GM18909 (cell line): ENCODE results near the gene CD52.

Source experiments
- ATAC-seq: cut with Tn5 transposase; IDR thresholded peaks from one replicate; pipeline ENCODE4 v1.9.1; 2021; ENCODE audit warnings: mild to moderate bottlenecking; ENCODE audit not compliant: unreplicated experiment, poor library complexity

The CD52 gene, protein sequence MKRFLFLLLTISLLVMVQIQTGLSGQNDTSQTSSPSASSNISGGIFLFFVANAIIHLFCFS

GRCh38 chr1:26317612-26318337, at the start of gene CD52:
Gene CD52, plus strand, starts transcription at chr1:26317958. Its CDS starts 60 bp downstream, at chr1:26318018.
- ATAC-seq: no peak

GRCh38 chr1:26268290-26269197, 49.2 kb upstream of the CD52 start:
- no peak for ATAC-seq

DNA sequence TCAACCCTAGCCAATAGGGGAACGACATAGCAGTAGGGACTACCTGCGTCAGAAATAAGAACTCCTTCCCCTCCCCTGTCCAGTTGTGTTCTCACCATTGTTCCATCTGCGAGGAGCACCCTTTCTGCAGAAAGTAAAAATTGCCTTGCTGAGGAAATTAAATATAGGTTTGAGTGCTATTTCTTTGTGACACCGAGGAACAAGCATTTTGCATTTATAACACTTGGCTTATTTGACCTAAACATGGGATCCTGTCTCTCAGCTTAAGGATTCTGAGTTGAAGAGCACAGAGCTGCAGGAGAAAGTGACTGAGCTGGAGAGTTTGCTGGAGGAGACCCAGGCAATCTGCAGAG, 48.6 kb upstream of the CD52 start:
- no peak for ATAC-seq

GRCh38 chr1:26274801-26275425, 42.8 kb upstream of the CD52 start:
- ATAC-seq: no peak

GRCh38 chr1:26275580-26276431, 42.0 kb upstream of the CD52 start:
- no peak for ATAC-seq

DNA sequence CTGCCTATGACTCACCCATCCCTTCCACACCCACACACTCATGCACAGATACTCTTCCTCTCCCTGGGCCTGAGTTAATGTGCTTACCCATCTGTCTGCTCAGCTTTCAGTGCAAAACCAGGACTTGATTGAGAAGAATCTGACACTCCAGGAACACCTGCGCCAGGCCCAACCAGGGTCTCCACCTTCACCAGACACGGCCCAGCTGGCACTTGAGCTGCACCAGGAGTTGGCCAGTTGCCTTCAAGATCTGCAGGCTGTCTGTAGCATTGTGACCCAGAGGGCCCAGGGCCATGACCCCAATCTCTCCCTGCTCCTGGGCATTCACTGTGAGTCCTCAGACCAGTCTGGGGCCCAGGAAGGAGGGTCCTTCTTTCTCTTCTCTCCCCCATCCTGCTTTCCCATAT, 41.3 kb upstream of the CD52 start:
- no peak for ATAC-seq

- ATAC-seq: no peak
These were observed 40.5 kb upstream of the CD52 start for GRCh38 chr1:26277261-26277661.

DNA sequence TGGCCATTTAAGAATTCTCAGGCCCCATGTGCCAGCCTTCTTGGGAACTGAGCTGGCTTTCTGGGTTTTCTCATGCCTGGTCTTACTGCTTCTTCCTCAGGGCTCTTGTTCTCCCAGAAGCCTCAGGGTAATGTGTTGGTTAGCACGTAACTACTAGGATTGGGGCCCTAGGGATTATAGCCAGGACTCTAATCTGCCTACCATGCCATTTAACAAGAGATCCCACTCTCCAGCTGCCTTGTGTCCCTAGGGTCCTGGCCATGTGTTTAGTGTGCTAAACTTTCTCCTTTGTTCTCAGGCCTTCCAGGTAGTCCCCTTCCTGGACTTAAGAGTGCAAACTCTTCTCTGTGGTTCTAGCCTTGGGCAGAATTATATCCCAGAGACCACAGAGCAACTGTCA, 40.0 kb upstream of the CD52 start:
- ATAC-seq: no peak

DNA sequence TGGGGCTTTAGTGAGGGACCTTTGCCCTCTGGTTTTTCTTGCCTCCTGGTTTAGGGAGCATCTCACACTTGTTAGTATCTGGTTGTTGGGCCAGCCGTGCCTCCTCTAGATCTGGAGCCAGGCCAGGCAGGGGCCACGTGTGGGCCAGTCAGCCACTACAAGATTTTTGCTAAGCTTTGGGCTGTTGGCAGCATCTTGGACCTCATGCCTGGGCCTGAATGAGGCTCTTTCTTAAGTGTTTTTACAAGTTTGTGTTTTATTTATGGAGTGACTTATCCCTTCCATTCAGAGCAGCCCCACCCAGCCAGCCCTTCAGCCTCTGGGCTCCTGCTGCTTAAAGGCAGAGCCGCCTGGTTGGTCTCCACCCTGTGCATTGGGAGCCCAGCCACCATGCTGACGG, 39.5 kb upstream of the CD52 start:
- no peak for ATAC-seq

DNA sequence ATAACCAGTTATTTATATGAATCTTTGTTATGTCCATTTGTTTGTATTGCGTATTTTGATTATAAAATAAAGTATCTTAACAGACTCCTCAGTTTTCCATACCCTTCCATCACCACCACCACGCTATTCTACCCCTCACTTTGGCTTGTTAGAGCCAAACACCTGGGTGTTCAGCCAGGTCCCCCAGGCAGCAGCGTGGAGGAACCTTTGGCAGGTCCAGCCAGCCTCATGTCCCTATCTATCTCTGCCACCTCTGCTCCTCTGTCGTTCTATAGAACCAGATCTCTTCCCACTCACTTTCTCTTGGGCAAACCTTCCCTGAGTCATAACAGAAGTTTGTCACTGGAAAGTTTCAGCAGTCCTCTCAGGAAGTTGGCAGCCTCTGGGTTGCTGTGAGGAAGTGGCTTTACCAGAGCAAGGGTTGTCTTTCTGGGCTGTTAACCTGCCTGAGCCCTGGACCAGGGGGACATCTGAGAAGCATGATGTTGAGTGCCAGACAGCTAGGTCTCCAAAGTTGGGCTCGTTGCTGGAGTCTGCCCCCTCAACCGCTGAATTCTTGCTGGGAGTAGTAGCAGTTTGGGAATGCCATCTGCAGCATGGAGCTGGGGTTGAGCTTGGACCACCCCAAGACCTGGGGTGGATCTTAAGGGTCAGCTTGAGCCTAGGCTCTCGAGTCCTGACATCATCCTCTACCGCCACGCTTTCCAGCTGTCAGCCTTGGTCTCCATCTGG, 38.9 kb upstream of the CD52 start:
- ATAC-seq: no peak

DNA sequence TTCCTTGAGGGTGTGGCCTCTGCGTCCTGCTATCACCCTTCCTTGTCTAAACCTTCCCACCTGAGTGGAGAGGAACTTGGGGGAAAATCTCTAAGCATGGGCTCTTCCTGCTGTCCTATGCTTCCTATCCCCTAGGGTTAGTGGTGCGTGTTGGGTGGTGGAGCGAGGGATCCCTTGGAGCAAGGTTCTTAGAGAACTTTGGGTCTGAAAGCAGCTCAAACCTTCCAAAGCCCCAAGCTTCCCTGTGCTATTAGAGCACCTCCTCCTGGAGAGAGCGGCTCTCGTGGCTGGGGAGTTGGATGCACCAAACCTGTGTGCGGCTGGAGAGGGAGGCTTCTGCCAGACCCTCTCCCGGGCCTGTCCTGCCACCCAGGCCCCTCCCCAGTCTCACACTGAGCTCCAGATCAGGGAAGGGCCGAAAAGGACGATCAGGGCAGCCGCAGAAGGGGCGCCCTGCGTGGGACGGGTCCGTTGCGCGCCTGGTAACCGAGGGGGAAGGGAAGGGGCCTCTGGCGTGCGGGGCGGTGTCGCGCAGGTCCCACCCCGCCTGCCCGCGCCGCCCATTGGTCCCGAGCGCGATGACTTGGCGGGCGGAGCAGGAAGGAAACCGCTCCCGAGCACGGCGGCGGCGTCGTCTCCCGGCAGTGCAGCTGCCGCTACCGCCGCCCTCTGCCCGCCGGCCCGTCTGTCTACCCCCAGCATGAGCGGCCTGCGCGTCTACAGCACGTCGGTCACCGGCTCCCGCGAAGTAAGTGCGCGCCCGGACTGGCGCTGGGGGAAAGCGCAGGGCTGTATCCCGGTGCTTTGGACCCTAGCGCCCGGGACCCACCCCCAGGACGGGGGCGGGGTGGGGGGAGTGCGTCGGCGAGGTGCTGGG, 38.1 kb upstream of the CD52 start, which contains the start of gene SH3BGRL3:
Gene SH3BGRL3 (plus strand): TSS at position 631 of the 877 bp plus-strand sequence. CDS start 70 bp downstream, at position 701.
- ATAC-seq: peak; percentile 67

DNA sequence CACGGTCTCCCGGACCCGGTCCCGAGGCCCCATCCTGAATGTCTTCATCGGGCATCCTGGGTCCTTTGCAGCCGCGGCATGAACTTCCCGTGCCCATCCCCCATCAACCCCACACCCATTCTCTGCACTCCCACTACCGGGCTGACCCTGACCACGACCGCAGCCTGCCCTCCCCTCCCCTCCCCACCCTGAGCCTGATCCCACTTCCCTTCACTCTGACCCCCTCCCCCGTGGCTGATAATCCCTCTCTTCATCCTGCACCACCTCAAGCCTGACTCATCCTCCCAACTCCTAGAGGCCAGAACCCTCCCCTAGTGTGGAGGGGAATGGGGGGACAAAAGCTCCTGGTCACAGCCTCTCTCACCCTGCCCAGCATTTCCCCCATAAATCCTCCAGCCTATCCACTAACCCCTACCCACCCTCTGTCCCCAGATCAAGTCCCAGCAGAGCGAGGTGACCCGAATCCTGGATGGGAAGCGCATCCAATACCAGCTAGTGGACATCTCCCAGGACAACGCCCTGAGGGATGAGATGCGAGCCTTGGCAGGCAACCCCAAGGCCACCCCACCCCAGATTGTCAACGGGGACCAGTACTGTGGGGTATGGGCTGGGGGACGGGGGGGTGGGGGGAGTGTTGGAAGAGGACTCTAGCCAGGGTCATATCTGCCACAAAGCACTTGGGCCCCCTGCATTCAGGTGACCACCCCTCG, 37.3 kb upstream of the CD52 start:
- ATAC-seq: no peak

GRCh38 chr1:26281091-26281958, 36.4 kb upstream of the CD52 start:
- no peak for ATAC-seq

DNA sequence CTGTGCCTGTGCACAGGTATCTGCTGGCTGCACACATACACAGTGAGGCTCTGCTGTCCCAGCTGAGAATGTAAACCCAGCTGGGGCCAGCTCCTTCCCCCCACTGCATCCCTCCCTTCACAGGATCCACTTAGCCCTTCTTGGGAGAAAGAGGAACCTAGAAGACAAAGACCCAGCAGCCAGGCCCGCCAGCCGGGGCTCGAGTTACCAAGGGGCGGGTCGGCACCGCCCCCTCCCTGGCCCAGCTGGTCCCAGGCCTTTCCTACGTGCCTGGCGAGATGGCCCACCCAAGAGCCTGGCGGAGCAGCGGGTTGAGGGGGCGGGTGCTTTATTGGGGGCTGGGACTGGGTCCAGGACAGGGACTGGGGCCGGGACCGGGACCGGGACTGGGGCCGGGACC, 35.8 kb upstream of the CD52 start:
- no peak for ATAC-seq

- ATAC-seq: no peak
These were observed 35.3 kb upstream of the CD52 start for GRCh38 chr1:26282401-26282918.

DNA sequence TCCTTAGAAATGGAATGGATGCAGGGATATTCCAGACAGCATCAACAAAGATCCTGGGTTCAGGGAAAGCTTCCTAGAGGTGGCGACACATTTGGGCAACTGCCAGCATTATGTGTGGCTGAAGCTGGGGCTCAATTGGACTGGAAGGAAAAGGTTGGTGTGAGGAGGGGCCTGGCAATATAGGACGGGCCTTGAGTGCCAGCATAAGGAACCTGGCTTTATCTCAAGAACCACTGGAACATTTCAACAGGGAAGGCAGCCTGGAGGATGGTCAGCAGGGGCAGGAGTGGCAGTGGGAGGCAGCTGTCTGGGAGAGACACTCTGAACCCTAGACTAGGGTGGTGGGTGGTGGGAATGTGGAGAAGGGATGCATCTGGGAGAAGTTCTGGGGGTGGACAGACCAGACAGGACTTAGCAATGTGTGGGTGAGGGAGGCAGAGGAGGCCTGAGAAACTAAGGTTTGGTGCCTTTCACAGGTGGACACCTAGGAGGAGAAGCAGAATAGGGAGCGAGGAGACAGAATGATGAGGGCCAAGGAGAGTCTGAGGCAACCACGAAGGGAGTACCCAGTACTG, 34.4 kb upstream of the CD52 start:
- no peak for ATAC-seq
